ENCODE data around the gene TOP3A.
A peak's percentile ranks its signal among the peaks of the same experiment; 100 is the strongest.
"Not testable (repeated sequence)": the region's sequence is repeated elsewhere in the genome, so short reads cannot be mapped to it uniquely, and the experiment has no call there.

The TOP3A gene, protein sequence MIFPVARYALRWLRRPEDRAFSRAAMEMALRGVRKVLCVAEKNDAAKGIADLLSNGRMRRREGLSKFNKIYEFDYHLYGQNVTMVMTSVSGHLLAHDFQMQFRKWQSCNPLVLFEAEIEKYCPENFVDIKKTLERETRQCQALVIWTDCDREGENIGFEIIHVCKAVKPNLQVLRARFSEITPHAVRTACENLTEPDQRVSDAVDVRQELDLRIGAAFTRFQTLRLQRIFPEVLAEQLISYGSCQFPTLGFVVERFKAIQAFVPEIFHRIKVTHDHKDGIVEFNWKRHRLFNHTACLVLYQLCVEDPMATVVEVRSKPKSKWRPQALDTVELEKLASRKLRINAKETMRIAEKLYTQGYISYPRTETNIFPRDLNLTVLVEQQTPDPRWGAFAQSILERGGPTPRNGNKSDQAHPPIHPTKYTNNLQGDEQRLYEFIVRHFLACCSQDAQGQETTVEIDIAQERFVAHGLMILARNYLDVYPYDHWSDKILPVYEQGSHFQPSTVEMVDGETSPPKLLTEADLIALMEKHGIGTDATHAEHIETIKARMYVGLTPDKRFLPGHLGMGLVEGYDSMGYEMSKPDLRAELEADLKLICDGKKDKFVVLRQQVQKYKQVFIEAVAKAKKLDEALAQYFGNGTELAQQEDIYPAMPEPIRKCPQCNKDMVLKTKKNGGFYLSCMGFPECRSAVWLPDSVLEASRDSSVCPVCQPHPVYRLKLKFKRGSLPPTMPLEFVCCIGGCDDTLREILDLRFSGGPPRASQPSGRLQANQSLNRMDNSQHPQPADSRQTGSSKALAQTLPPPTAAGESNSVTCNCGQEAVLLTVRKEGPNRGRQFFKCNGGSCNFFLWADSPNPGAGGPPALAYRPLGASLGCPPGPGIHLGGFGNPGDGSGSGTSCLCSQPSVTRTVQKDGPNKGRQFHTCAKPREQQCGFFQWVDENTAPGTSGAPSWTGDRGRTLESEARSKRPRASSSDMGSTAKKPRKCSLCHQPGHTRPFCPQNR

DNA sequence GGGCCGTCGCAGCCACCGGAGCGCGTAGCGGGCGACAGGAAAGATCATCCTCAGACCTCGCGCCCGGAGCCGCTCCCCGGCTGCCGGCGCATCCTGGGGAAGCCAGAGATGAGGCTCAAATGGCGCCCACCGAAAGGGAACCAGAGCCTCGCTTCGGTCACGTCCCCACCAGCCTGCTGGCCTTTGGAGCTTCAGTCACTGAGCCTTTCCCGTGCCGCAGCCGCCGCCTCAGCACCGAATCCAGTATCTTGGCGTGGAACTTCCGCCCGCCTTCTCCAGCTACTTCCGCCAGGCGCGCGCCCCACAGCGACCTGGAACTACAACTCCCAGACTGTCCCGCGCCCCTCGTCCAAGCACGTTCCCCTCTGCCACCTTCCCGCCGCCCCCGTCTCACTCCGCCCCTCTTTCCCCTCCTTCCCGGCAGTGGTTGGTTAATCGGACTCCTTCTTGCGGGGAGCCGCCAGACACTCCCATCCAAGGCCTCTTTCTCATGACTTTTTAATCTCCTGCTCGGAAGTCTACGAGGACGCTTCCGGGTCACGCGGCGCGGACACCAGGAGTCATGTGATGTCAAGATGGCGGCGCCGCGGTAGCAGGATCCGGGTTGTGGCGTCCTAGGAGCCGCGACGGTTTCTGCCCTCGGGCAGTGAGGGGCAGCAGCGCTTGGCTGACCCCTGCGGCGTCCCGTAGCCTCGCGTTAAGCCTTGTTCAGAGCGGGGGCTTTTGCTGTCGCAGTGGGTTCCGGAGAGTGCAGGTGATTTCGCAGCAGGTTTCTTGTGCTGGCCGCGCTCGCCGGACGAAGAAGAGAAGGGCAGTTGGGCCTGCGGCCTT is at the start of gene TOP3A, which contains the start of gene SMCR8:
Gene TOP3A (minus strand): TSS at position 264 of the 831 bp plus-strand sequence. CDS start 216 bp downstream, at position 48.
Gene SMCR8 (plus strand): TSS at position 563 of the 831 bp plus-strand sequence. CDS start 497 bp downstream, outside the sequence.
- peak; percentile 99 for DNase-seq (ENCODE audit: low read depth)

DNA sequence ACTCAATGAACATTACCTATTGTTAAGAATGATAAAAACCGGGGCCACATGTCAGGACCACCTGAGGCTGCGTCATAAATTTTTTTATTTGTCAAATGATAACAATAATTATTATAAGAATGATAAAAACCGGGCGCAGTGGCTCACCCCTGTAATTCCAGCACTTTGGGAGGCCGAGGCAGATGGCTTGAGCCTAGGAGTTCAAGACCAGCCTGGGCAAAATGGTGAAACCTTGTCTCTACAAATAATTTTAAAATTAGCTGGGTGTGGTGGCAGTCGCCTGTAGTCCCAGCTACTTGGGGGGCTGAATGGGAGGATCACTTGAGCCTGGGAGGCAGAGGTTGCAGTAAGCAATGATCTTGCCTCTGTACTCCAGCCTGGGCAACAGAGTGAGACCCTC is 49.4 kb upstream of the TOP3A start:
- no peak for DNase-seq (ENCODE audit: low read depth)

DNA sequence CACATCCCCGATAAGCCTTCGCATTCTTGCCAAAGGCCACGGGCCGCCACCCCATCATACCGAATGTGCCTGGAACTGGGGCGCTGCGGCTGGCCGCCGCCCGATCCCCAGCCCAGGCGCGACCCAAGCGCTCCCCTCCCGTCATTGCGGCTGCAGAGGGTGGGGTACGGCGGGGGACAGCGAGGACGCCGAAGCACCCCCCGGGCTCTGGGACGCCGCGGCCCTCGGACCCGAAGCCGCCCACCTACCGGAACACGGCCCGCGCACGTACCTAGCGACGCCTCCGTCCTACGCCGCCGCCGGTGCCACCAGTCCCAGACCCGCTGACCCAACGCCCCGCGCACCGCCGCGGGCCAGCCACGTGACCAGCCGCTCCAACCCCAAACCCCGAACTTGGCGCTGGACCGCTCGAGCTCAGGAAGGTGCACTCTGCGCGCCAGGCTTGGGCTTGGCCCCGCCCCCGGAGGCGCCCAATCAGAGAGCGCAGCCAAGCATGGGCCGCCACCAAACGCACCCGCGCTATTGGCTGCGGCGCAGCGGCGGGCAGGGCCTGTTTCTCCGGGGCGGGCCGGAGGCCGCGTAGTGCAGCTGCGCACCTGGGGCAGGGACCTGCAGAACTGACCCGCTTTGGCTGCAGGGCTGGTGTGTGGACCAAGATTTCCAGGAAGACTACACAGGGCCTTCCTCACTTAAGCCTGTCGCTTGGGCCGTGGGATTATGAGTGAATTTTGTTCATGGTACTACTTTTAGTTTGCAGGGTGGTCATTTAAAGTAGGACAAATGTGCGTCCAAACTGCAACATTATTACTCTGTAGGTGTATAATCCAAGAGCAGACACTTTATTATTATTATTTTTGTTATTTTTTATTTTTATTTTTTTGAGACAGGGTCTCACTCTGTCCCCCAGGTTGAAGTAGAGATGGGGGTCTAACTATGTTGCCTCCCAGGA is 48.6 kb upstream of the TOP3A start, which contains the start of gene SHMT1:
Gene SHMT1 (minus strand): TSS at position 450 of the 949 bp plus-strand sequence. CDS start 7,569 bp downstream, outside the sequence.
- DNase-seq (ENCODE audit: low read depth) = peak; percentile 83

DNA sequence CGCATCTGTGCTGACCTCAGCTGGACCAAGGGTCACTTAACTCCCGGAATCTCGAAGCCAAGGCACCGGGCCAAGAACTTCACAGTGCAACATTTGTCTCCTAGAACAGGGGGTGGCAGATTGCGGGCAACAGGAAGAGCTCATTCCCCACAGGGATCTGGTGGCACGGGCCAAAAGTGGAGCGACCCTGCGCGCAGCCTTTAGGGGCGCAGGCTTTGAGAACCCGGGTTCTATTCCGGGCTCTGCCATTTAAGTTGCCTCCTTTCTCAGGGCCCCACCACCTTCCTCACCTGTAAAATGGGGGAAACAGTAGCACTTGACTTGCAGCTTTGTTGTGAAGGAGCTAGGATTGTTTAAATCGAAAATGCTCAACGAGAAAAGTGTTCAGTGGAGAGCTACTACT is 47.9 kb upstream of the TOP3A start:
- peak; percentile 83 for DNase-seq (ENCODE audit: low read depth)

DNA sequence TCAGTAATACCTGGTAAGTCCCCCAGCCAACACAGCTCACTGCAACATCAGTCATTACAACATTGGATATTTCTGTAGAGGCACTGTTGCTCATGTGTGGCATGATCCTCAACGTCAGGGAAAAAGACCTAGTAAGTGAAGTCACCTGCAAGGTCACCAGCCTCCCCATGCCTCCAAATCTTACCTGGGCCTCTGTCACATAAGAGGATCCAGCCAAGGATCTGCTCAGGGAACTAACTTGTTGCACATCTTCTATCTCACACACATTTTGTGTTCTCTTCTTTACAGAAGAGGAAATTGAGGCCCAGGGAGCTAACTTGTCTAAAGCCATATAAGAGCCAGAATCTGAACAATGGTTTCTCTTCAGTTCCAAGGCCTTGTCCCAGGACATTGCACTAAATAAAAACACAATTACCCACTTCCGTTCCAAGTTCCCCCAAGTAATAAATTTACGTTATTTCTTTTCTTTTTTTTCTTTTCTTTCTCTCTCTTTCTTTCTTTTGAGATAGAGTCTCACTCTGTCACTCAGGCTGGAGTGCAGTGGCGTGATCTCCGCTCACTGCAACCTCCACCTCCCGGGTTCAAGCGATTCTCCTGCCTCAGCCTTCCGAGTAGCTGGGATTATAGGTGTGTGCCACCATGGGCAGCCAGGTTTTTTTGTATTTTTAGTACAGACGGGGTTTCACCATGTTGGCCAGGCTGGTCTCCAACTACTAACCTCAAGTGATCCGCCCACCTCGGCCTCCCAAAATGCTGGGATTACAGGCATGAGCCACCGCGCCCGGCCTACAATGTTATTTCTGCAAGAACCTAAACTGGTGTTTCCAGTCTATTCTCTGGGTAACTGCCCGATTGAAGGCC is 47.3 kb upstream of the TOP3A start:
- no peak for DNase-seq (ENCODE audit: low read depth)

DNA sequence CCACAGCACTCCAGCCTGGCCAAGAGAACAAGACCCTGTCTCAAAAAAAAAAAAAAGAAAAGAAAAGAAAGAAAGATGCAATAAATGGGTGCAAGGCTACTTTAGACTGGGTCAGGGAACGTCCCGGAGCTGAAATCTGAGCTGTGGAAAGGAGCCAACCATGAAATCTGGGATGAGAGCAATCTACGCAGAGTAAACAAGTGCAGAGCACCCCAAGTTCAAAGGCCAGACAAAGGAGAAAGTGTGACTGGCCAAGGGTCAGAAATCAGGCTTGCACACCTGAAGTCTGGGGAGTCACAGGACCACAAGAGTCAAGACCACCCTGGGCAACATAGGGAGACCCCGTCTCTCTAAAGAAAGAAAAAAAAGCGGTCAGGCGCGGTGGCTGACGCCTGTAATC is 45.7 kb upstream of the TOP3A start:
- no peak for DNase-seq (ENCODE audit: low read depth)

DNA sequence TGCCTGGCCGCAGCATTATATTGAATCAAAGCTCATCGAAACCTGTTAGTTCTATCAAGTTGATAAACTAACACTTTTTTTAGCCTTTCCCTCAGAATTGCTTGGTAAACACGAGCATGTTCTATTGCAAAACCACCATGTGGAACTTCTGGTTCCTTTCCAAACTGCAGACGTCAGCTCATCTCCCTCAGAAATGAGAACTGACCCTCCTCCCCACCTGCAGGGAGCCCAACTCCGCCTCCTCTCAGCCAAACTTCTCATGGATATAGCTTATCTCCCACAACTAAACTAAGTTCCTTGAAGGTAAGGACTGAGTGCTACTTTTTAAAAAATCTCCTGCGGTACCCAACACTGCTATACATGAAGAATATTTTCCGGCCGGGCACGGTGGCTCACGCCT is 41.8 kb upstream of the TOP3A start:
- peak; percentile 84 for DNase-seq (ENCODE audit: low read depth)

DNA sequence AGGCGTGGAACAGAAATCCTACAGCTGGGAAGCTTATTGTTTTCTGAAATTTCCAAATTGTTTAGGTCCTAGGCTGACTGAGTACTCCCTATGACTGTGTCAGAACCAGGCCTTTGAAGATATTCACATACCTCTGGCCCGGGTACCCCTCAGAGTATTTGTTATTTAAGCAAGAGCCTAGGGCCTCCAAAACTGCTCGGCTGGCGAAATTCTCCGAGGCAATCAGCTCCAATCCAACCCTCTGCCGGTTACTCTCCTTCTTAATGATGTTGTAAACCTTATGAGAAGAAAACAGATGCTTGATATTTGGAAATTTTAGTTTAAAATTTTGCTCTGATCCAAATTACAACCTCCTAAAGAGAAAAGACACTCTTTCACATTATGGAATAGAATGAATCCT is 38.7 kb upstream of the TOP3A start:
- no peak for DNase-seq (ENCODE audit: low read depth)

DNA sequence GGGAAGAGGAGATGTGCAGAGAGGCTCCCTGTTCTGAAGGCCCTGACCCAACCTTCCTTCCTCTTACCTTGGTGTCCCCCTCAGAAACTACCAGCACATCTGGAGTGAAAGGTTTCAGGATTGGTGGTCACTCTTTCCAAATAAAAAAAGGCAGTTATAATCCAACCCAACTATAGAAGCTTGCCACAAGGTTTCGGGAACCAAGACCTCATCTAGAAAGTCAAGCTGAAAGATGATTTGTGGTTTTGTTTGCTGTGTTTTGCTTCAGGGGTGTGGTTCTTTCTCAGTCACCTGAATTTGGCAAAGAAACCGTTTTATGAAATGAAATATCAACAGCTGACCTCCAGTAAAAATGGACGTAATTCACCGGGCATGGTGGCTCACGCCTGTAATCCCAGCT is 29.2 kb upstream of the TOP3A start:
- DNase-seq (ENCODE audit: low read depth) = no peak

DNA sequence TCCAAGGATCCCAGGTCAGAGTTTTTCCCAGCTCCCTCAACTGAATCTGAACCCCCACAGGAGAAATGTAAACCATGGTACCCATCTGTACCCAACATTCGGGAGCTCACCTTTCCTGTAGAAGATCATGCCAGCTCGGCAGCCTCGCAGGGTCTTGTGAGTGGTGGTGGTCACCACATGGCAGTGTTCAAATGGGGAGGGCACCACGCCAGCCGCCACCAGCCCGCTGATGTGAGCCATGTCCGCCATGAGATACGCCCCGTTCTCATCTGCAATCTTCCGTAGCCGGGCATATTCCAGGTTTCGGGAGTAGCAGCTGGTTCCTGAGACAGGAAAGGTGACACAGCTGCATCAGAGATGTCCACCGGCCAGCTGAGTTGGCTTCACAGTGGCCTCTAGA is 25.1 kb upstream of the TOP3A start:
- DNase-seq (ENCODE audit: low read depth) = no peak

DNA sequence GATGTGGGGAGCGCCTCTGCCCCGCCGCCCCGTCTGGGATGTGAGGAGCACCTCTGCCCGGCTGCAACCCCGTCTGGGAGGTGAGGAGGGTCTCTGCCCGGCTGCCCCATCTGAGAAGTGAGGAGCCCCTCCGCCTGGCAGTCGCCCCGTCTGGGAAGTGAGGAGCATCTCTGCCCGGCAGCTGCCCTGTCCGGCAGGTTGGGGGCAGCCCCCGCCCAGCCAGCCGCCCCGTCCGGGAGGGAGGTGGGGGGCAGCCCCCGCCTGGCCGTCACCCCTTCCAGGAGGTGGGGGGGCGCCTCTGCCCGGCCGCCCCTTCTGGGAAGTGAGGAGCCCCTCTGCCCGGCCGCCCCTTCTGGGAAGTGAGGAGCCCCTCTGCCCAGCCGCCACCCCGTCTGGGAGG is 23.4 kb upstream of the TOP3A start:
- DNase-seq (ENCODE audit: low read depth) = not testable (repeated sequence)

DNA sequence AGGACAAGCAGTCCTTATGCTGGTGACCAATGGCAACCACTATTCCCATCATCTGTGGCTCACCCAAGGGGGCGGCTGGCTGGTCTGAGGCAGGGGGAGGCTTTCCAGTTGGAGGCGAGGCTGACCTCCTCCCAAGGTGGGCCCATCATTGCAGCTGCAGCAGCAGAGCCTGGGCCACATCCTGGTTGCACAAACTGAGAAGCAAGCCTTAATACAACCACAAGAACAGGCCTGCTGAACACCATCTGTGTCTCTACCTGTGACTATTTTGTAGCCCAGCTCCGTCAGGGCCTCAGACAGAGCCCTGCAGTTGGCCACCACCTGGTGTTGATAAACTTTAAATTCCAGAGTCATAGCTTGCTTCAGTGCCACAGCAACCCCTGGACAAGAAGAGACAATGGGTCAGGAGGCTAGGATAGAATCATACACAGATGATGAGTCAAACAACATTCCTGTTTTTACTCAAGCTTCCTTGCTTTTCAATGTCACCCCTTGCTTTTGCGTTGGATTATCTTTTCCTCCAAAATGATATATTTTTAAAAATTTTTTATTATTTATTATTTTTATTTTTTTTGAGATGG is 18.2 kb upstream of the TOP3A start:
- no peak for DNase-seq (ENCODE audit: low read depth)

DNA sequence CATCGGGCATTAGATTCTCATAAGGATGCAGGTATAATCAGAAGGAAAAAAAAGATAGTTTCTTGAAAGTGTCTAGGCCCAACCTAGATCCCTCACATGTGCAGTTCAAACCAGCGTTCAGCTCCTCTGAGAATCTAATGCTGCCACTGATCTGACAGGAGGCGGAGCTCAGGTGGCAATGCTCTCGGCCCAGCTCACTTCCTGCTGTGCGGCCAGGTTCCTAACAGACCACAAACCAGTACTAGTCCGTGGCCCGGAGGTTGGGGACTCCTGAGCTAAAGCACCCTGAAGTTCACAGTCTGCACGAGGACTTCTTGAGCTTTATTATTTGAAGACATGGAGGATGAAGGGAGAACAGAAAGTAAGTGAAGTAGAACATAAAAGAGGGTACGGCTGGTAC is 17.1 kb upstream of the TOP3A start:
- DNase-seq (ENCODE audit: low read depth) = no peak

DNA sequence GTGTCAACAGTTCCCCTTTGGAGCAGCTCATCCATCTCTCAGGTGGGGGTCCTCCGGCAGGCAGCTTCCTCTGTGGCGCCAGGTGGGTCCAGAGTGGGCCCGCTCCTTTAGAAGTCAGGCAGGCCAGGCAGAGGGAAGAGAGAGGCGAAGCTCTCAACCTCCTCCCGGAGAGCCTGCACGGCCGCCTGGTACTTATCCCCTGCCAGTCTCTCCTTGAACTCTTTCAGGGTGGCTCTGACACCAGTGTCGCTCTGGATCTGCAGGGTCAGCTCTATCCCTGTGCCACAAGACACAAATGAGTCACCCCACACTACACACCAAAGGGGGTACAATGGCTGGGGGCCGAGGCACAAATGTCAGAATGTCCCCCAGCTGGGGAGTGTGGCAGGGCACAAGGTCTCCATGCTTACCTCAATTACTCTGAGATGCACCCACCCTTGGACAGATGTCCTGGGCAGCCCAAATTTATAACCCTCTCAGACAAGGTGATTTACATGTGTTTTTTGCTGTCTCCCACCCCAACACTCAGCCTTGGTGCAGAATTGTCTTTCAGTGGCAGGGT is 13.9 kb upstream of the TOP3A start:
- no peak for DNase-seq (ENCODE audit: low read depth)

DNA sequence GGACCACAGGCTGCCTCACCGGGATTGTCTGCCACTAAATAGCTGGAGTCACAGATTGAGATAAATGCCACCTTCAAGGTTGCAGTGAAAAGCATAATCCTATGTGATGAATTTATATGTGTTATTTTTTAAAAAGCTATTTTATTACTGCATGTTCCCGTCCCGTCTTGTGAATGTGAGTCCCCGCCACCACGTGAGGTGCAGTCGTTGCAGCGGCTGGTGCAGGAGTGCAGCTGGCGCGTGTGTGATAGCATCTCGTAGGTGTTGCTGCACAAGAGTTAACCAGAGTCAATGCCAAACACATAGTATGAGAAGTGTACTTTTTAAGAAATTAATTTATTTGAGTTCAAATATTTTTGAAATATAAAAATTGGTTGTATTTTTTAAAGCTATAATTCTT is 12.8 kb upstream of the TOP3A start:
- DNase-seq (ENCODE audit: low read depth) = no peak

DNA sequence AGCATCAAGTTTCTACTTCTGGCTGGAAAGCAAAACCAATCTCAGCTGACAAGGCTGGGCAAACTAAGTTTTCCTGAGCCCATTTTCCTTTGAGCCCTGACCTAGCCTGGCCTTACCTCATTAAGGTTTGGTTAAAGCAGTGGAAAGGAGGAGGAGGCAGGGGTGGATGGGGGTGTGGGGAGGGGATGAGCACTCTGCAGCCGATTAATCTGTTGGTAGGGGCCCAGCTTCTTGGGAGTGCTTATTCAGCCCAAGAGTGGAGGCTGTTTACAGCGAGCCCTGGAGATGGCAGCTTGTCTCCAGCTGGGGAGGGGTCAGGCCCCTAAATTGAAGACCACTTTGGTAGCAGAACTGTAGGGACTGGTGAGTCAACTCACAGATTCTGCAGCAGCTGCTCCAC is 12.3 kb upstream of the TOP3A start:
- no peak for DNase-seq (ENCODE audit: low read depth)

DNA sequence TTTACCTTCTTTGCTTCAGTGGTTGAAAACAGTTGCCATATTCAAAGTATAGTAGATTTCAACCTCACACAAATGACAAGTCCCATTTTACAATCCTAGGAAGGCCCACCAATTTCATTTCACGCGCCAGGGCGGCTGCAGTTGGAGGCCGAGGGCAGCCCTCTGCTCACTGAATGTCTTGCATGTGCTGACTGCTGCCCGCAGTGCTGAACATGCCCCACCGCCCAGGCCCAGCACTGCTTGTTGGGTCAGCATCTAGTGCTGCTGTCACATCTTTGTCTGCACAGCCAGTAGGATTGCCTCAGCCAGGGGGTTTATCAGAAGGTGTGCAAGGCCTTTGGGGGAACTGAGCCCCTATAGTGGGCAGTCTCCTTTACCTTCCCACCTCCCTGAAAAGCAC is 11.8 kb upstream of the TOP3A start:
- DNase-seq (ENCODE audit: low read depth) = no peak

DNA sequence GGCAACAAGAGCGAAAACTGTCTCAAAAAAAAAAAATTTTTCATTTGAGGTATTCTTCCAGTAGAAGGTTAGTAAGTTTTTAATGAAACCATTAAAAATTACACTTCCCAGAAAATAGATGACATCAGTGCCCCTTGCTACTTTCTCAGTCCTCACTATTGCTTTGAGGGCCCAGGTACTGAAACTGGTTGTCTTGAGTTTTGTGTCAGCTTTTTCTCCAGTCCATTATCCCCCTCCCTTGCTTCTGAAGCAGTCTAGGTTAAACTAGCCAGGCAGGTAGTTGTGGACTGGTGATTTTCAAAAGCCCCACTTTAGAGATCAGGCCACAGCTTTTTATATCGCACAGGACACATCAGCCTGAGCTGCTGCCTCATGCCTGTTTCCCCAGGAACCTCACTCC is 11.2 kb upstream of the TOP3A start:
- DNase-seq (ENCODE audit: low read depth) = no peak
